MCF 10A (cell line): ENCODE results near the gene KCNV2. TPM values are rescaled to one million over a fixed set of nuclear protein-coding genes. Genes with fewer than 3 reads are reported as not detected.

ENCODE experiments used
- BruUV-seq: library from RNA; stranded (reverse); fragments of 400-500 nt; replicated peaks from 2 replicates; lab custom pipeline; 2021; lab: Mats Ljungman, UMichigan
- CTCF ChIA-PET: fragments of 300-600 bp; sonication (Branson Sonifier 250); formaldehyde crosslinking; extraction: SDS; loops from one replicate; lab custom pipeline; 2021; ENCODE audit warnings: antibody characterized with exemption, inconsistent platforms; lab: Yijun Ruan, JAX
- POLR2A ChIA-PET: fragments of 300-600, 350-650 bp; sonication (Branson Sonifier 250); formaldehyde crosslinking; extraction: SDS; loops from one replicate; lab custom pipeline; 2020; ENCODE audit warnings: antibody characterized with exemption, inconsistent platforms; lab: Yijun Ruan, JAX
- DNase-seq: peaks from one replicate; pipeline ENCODE4 v3.0.0-alpha.2; 2018; ENCODE audit not compliant: unreplicated experiment
- H3K27ac Mint-ChIP-seq: one replicate; pipeline ENCODE4 v1.8.0; 2022; ENCODE audit warnings: mild to moderate bottlenecking, low read depth, mixed read lengths; ENCODE audit not compliant: unreplicated experiment
- H3K27me3 Mint-ChIP-seq: one replicate; pipeline ENCODE4 v1.8.0; 2022; ENCODE audit warnings: mixed read lengths; ENCODE audit not compliant: insufficient read depth, unreplicated experiment
- H3K36me3 Mint-ChIP-seq: one replicate; pipeline ENCODE4 v1.8.0; 2022; ENCODE audit warnings: mild to moderate bottlenecking, moderate library complexity, mixed read lengths; ENCODE audit not compliant: insufficient read depth, unreplicated experiment
- H3K4me1 Mint-ChIP-seq: one replicate; pipeline ENCODE4 v1.8.0; 2022; ENCODE audit warnings: mixed read lengths; ENCODE audit not compliant: insufficient read depth, unreplicated experiment
- H3K4me3 Mint-ChIP-seq: one replicate; pipeline ENCODE4 v1.8.0; 2022; ENCODE audit warnings: mild to moderate bottlenecking, moderate library complexity, mixed read lengths; ENCODE audit not compliant: unreplicated experiment
- H3K9me3 Mint-ChIP-seq: one replicate; pipeline ENCODE4 v1.8.0; 2022; ENCODE audit warnings: mixed read lengths; ENCODE audit not compliant: unreplicated experiment
- CTCF ChIP-seq: fragments of 200-600 bp; IDR thresholded peaks from one replicate; pipeline ENCODE4 v1.8.0; 2022; ENCODE audit warnings: antibody characterized with exemption, mild to moderate bottlenecking; ENCODE audit not compliant: unreplicated experiment
- intact Hi-C: fragments of 100-400 bp; cut with micrococcal nuclease; formaldehyde crosslinking; loops from 2 replicates; pipeline ENCODE4 v1.14.1; 2022
- total RNA-seq: library from RNA; stranded (reverse); gene quantifications from 2 replicates; pipeline ENCODE4 v1.2.3, GENCODE V29; 2022

The KCNV2 gene
- total RNA-seq, 1 experiment from 2014 or later = not detected

GRCh38 chr9:2730971-2731370 lies 13.7 kb downstream of the KCNV2 start:
- no peak for DNase-seq
- intact Hi-C loops = no loop called here
- H3K9me3 Mint-ChIP-seq = no peaks in the 10 kb centered on the region
- no peak overlapping the region for H3K4me3 Mint-ChIP-seq
- peaks cover 12% of the 10 kb centered on the region for H3K36me3 Mint-ChIP-seq
- BruUV-seq = no TSS peak
- ChIA-PET POLR2A (no interaction called here), CTCF (interaction anchor here (0.9 kb wide), 1 partner anchor 599 kb away, joined by 3 read pairs; no protein-coding TSS in a partner anchor)
- TF ChIP-seq CTCF = no peak
- no peak overlapping the region for H3K27ac Mint-ChIP-seq
- no peaks in the 10 kb centered on the region for H3K27me3 Mint-ChIP-seq
- H3K4me1 Mint-ChIP-seq = peaks cover 6% of the 10 kb centered on the region

- BruUV-seq = no TSS peak
- no peak overlapping the region for H3K27ac Mint-ChIP-seq
- no peak for TF ChIP-seq CTCF
- no peaks in the 10 kb centered on the region for H3K9me3 Mint-ChIP-seq
- DNase-seq = no peak
- POLR2A ChIA-PET = no interaction called here
- H3K36me3 Mint-ChIP-seq = peaks cover 12% of the 10 kb centered on the region
- no peaks in the 10 kb centered on the region for H3K27me3 Mint-ChIP-seq
- no peak overlapping the region for H3K4me3 Mint-ChIP-seq
- intact Hi-C loops = no loop called here
- CTCF ChIA-PET = no interaction called here
- H3K4me1 Mint-ChIP-seq = peaks cover 6% of the 10 kb centered on the region
Measured at GRCh38 chr9:2732492-2732891, 15.2 kb downstream of the KCNV2 start.

- no peaks in the 10 kb centered on the region for H3K9me3 Mint-ChIP-seq
- intact Hi-C loops = no loop called here
- H3K27ac Mint-ChIP-seq = no peak overlapping the region
- no peak for TF ChIP-seq CTCF
- H3K4me3 Mint-ChIP-seq = no peak overlapping the region
- no TSS peak for BruUV-seq
- CTCF ChIA-PET = interaction anchor here (0.6 to 1.3 kb wide), 3 partner anchors 13 to 903 kb away, joined by 3 to 9 read pairs (median 6); no protein-coding TSS in a partner anchor
- H3K36me3 Mint-ChIP-seq = no peaks in the 10 kb centered on the region
- POLR2A ChIA-PET = no interaction called here
- no peaks in the 10 kb centered on the region for H3K27me3 Mint-ChIP-seq
- H3K4me1 Mint-ChIP-seq = no peaks in the 10 kb centered on the region
- peak; percentile 11 for DNase-seq
Measured at GRCh38 chr9:2740616-2741015, 23.3 kb downstream of the KCNV2 start.

GRCh38 chr9:2741441-2742158 lies 24.3 kb downstream of the KCNV2 start:
- POLR2A ChIA-PET = no interaction called here
- CTCF ChIA-PET = interaction anchor here (1.3 kb wide), 1 partner anchor 14 kb away, joined by 6 read pairs; no protein-coding TSS in a partner anchor
- Mint-ChIP-seq H3K9me3 (no peaks in the 10 kb centered on the region), H3K27ac (no peak overlapping the region), H3K36me3 (no peaks in the 10 kb centered on the region), H3K4me1 (no peaks in the 10 kb centered on the region), H3K4me3 (no peak overlapping the region), H3K27me3 (no peaks in the 10 kb centered on the region)
- no peak for DNase-seq
- no peak for TF ChIP-seq CTCF
- intact Hi-C loops = no loop called here
- BruUV-seq = no TSS peak
